H9 (cell line): Measurements from ENCODE around the gene CSTPP1. TPM values are rescaled to one million over a fixed set of nuclear protein-coding genes. Genes with fewer than 3 reads are reported as not detected.

Experiments used
- DNase-seq: peaks from one replicate; pipeline ENCODE4 v3.0.0-alpha.2; 2017
- H2AFZ ChIP-seq: one replicate; pipeline ENCODE4 v1.6.1; 2013; ENCODE audit warnings: mild to moderate bottlenecking, low read length, control low read depth, moderate library complexity
- H2AK5ac ChIP-seq: 2 replicates; pipeline ENCODE4 v1.6.1; 2013; ENCODE audit warnings: low read length, control low read depth, mixed read lengths; ENCODE audit not compliant: insufficient read length
- H2BK120ac ChIP-seq: one replicate; pipeline ENCODE4 v1.6.1; 2013; ENCODE audit warnings: low read depth, mild to moderate bottlenecking, low read length, control low read depth, inconsistent platforms; ENCODE audit not compliant: poor library complexity, severe bottlenecking
- H2BK12ac ChIP-seq: 2 replicates; pipeline ENCODE4 v1.6.1; 2013; ENCODE audit warnings: low read length, control low read depth, mixed read lengths, low read depth; ENCODE audit not compliant: insufficient read length
- H2BK15ac ChIP-seq: 2 replicates; pipeline ENCODE4 v1.6.1; 2013; ENCODE audit warnings: low read depth, low read length, control low read depth
- H2BK20ac ChIP-seq: one replicate; pipeline ENCODE4 v1.6.1; 2013; ENCODE audit warnings: low read depth, mild to moderate bottlenecking, low read length, control low read depth, inconsistent platforms; ENCODE audit not compliant: poor library complexity, severe bottlenecking
- H2BK5ac ChIP-seq: 2 replicates; pipeline ENCODE4 v1.6.1; 2013; ENCODE audit warnings: low read length, control low read depth, mixed read lengths; ENCODE audit not compliant: insufficient read length
- H3K14ac ChIP-seq: 2 replicates; pipeline ENCODE4 v1.6.1; 2013; ENCODE audit warnings: low read length, control low read depth; ENCODE audit not compliant: insufficient read depth
- H3K18ac ChIP-seq: 2 replicates; pipeline ENCODE4 v1.6.1; 2013; ENCODE audit warnings: low read depth, mild to moderate bottlenecking, mixed read lengths, low read length, control low read depth; ENCODE audit not compliant: insufficient read length
- H3K23ac ChIP-seq: 2 replicates; pipeline ENCODE4 v1.6.1; 2013; ENCODE audit warnings: low read length, control low read depth, mixed read lengths, low read depth; ENCODE audit not compliant: insufficient read length
- H3K23me2 ChIP-seq: 2 replicates; pipeline ENCODE4 v1.6.1; 2013; ENCODE audit warnings: low read depth, mild to moderate bottlenecking, mixed read lengths, low read length, control low read depth; ENCODE audit not compliant: insufficient read length, poor library complexity, severe bottlenecking
- H3K27ac ChIP-seq: 2 replicates; pipeline ENCODE4 v1.5.1; 2013; ENCODE audit warnings: low read length, control low read depth, mixed read lengths, low read depth; ENCODE audit not compliant: insufficient read length
- H3K27me3 ChIP-seq: 2 replicates; pipeline ENCODE4 v1.6.1; 2013; ENCODE audit warnings: low read length, control low read depth, inconsistent platforms; ENCODE audit not compliant: insufficient read depth
- H3K4ac ChIP-seq: 2 replicates; pipeline ENCODE4 v1.6.1; 2013; ENCODE audit warnings: low read depth, mild to moderate bottlenecking, control low read depth, inconsistent platforms, low read length, moderate library complexity
- H3K4me1 ChIP-seq: 2 replicates; pipeline ENCODE4 v1.6.1; 2013; ENCODE audit warnings: low read length, control low read depth, inconsistent platforms; ENCODE audit not compliant: insufficient read depth
- H3K4me2 ChIP-seq: 2 replicates; pipeline ENCODE4 v1.6.1; 2013; ENCODE audit warnings: low read length, control low read depth, mixed read lengths; ENCODE audit not compliant: insufficient read length, insufficient read depth
- H3K56ac ChIP-seq: 2 replicates; pipeline ENCODE4 v1.6.1; 2013; ENCODE audit warnings: low read depth, mild to moderate bottlenecking, mixed read lengths, low read length, control low read depth; ENCODE audit not compliant: insufficient read length
- H3K79me1 ChIP-seq: 2 replicates; pipeline ENCODE4 v1.6.1; 2013; ENCODE audit warnings: low read depth, mild to moderate bottlenecking, moderate library complexity, low read length, control low read depth, inconsistent platforms; ENCODE audit not compliant: insufficient read depth, poor library complexity, severe bottlenecking
- H3K79me2 ChIP-seq: 2 replicates; pipeline ENCODE4 v1.6.1; 2013; ENCODE audit warnings: low read length, control low read depth, inconsistent platforms; ENCODE audit not compliant: insufficient read depth
- H3K9ac ChIP-seq: 2 replicates; pipeline ENCODE4 v1.6.1; 2013; ENCODE audit warnings: low read length, control low read depth, mixed read lengths; ENCODE audit not compliant: insufficient read length; ENCODE audit errors: extremely low read depth
- H3K9me3 ChIP-seq: one replicate; pipeline ENCODE4 v1.6.1; 2013; ENCODE audit warnings: low read depth, low read length, inconsistent platforms; ENCODE audit not compliant: control insufficient read depth
- H3T11ph ChIP-seq: one replicate; pipeline ENCODE4 v1.6.1; 2013; ENCODE audit warnings: mild to moderate bottlenecking, low read length, control low read depth, inconsistent platforms
- H4K20me1 ChIP-seq: one replicate; pipeline ENCODE4 v1.6.1; 2013; ENCODE audit not compliant: control insufficient read depth, insufficient read length, insufficient read depth
- H4K5ac ChIP-seq: 2 replicates; pipeline ENCODE4 v1.6.1; 2013; ENCODE audit warnings: low read depth, mild to moderate bottlenecking, mixed read lengths, low read length, control low read depth; ENCODE audit not compliant: insufficient read length
- H4K8ac ChIP-seq: replicated peaks from 2 replicates; pipeline ENCODE4 v1.6.1; 2013; ENCODE audit warnings: low read length, control low read depth, mixed read lengths, low read depth; ENCODE audit not compliant: insufficient read length
- H4K91ac ChIP-seq: 2 replicates; pipeline ENCODE4 v1.6.1; 2013; ENCODE audit warnings: low read depth, mild to moderate bottlenecking, moderate library complexity, mixed read lengths, low read length, control low read depth; ENCODE audit not compliant: insufficient read length
- H3K27ac Mint-ChIP-seq, 3 experiments: 2 replicates in 2 of 3; 3 replicates in 1 of 3; pipeline ENCODE4 v1.8.0; 2020 to 2021; ENCODE audit warnings: mixed read lengths in 3 of 3, mild to moderate bottlenecking in 1 of 3, moderate library complexity in 1 of 3
- H3K27me3 Mint-ChIP-seq: 2 replicates; pipeline ENCODE4 v1.8.0; 2021; ENCODE audit warnings: low read depth, mild to moderate bottlenecking, moderate library complexity, mixed read lengths
- H3K36me3 Mint-ChIP-seq, 3 experiments: 2 replicates in 2 of 3; 3 replicates in 1 of 3; pipeline ENCODE4 v1.8.0; 2020 to 2021; ENCODE audit warnings: low read depth in 3 of 3, mixed read lengths in 3 of 3; ENCODE audit not compliant: insufficient read depth in 1 of 3
- H3K4me1 Mint-ChIP-seq, 2 experiments: 2 replicates each; pipeline ENCODE4 v1.8.0; 2020; ENCODE audit warnings: mixed read lengths in 2 of 2
- H3K4me3 Mint-ChIP-seq, 2 experiments: 2 replicates in 1 of 2; 3 replicates in 1 of 2; pipeline ENCODE4 v1.8.0; 2020 to 2021; ENCODE audit warnings: mild to moderate bottlenecking in 2 of 2, mixed read lengths in 2 of 2, moderate library complexity in 1 of 2
- H3K9me3 Mint-ChIP-seq, 2 experiments: 2 replicates in 1 of 2; 3 replicates in 1 of 2; pipeline ENCODE4 v1.8.0; 2020; ENCODE audit warnings: mild to moderate bottlenecking in 2 of 2, mixed read lengths in 2 of 2, moderate library complexity in 1 of 2
- CTCF ChIP-seq: fragments of 200-600 bp; sonication (generic); conservative IDR thresholded peaks from 3 replicates; pipeline ENCODE4 v1.8.0; 2021; ENCODE audit warnings: antibody characterized with exemption, mild to moderate bottlenecking
- WGBS: extraction: QIAGEN DNeasy Blood & Tissue Kit; methylation state at CpG from one replicate; pipeline ENCODE4 v1.1.7; 2013; ENCODE audit warnings: missing lambda C conversion rate, low lambda C conversion rate, mixed read lengths; ENCODE audit not compliant: insufficient read length; ENCODE audit errors: extremely low coverage; 5-methylcytosine and 5-hydroxymethylcytosine counted together
- total RNA-seq: library from RNA; stranded (reverse); gene quantifications from 2 replicates; pipeline ENCODE4 v1.2.1, GENCODE V29; 2021

The CSTPP1 gene
- total RNA-seq, 1 experiment from 2014 or later = 21.2 TPM

- Histone ChIP-seq H3K79me1 (no peaks in the 10 kb centered on the region), H3K9ac (peak overlapping the region; percentile 17), H3K27me3 (no peaks in the 10 kb centered on the region), H3K4ac (no peak overlapping the region; the same call in 1 of the 2 replicates), H3K9me3 (no peaks in the 10 kb centered on the region), H2AK5ac (no peak overlapping the region), H2BK15ac (no peak overlapping the region), H3K56ac (no peak overlapping the region), H2BK12ac (no peak overlapping the region), H4K20me1 (no peaks in the 10 kb centered on the region), H3K23me2 (peaks cover 14% of the 10 kb centered on the region), H3K18ac (peak overlapping the region; percentile 73), H4K8ac (no peak overlapping the region), H3K14ac (peak overlapping the region; percentile 49), H3K23ac (no peak overlapping the region), H2BK5ac (no peak overlapping the region), H3K79me2 (no peaks in the 10 kb centered on the region), H2BK20ac (no peak overlapping the region), H4K91ac (no peak overlapping the region), H4K5ac (no peak overlapping the region), H2AFZ (no peak overlapping the region), H3T11ph (no peak overlapping the region), H3K27ac (no peak overlapping the region), H2BK120ac (no peak overlapping the region), H3K4me1 (no peaks in the 10 kb centered on the region), H3K4me2 (peak overlapping the region; percentile 53)
- Mint-ChIP-seq H3K4me3 (peak overlapping the region; percentile 84 to 89), H3K36me3 (peaks cover 0 to 6% (median 5%) of the 10 kb centered on the region in 3 experiments; a peak in 4 of 7 replicates), H3K4me1 (peaks cover 16% of the 10 kb centered on the region in 2 experiments), H3K27me3 (peaks cover 28% of the 10 kb centered on the region), H3K9me3 (no peaks in the 10 kb centered on the region), H3K27ac (peak overlapping the region; percentile 83 to 98 (median 87); a peak in 4 of 7 replicates)
- no CpG with 5 or more reads among the region's 50 CpGs for WGBS
- TF ChIP-seq CTCF = no peak
- DNase-seq = peak; percentile 96
Measured at GRCh38 chr11:47185305-47186075, 248.9 kb downstream of the CSTPP1 start.
